PC-9 (cell line): Measurements from ENCODE around the gene ROBO1. TPM values are rescaled to one million over a fixed set of nuclear protein-coding genes. Genes with fewer than 3 reads are reported as not detected.

ENCODE experiments used
- BruUV-seq: library from RNA; stranded (reverse); fragments of 400-500 nt; replicated peaks from 2 replicates; lab custom pipeline; 2021; lab: Mats Ljungman, UMichigan
- CTCF ChIA-PET: fragments of 300-600 bp; sonication (Branson Sonifier 250); formaldehyde crosslinking; loops from one replicate; lab custom pipeline; 2022; ENCODE audit warnings: antibody characterized with exemption; lab: Charles Lee
- POLR2A ChIA-PET: fragments of 300-600 bp; sonication (Branson Sonifier 250); formaldehyde crosslinking; loops from one replicate; lab custom pipeline; 2022; ENCODE audit warnings: antibody characterized with exemption; ENCODE audit not compliant: unreplicated experiment; lab: Charles Lee
- DNase-seq, 2 experiments: peaks; one replicate each; pipeline versions ENCODE4 v3.0.0 to v3.0.0-alpha.2; 2015 to 2022; ENCODE audit warnings: mixed read lengths in 1 of 2
- H2AFZ ChIP-seq: fragments of 200-600 bp; sonication (generic); 2 replicates; pipeline ENCODE4 v1.8.1; 2017; ENCODE audit warnings: antibody characterized with exemption
- H3F3A ChIP-seq: fragments of 200-600 bp; sonication (generic); 2 replicates; pipeline ENCODE4 v1.8.1; 2017; ENCODE audit warnings: antibody characterized with exemption, mild to moderate bottlenecking, low read depth; ENCODE audit not compliant: insufficient read depth
- H3K27ac ChIP-seq: fragments of 200-600 bp; sonication (generic); 2 replicates; pipeline ENCODE4 v1.6.1; 2016; ENCODE audit warnings: mixed run types
- H3K27me3 ChIP-seq: fragments of 200-600 bp; sonication (generic); 2 replicates; pipeline ENCODE4 v1.6.1; 2016; ENCODE audit warnings: low read depth, mixed run types; ENCODE audit not compliant: insufficient read depth
- H3K36me3 ChIP-seq: fragments of 200-600 bp; sonication (generic); 2 replicates; pipeline ENCODE4 v1.6.1; 2016; ENCODE audit warnings: low read depth, mixed run types
- H3K4me1 ChIP-seq: fragments of 200-600 bp; sonication (generic); replicated peaks from 2 replicates; pipeline ENCODE4 v1.6.1; 2016; ENCODE audit warnings: mixed run types; ENCODE audit not compliant: insufficient read depth
- H3K4me2 ChIP-seq: fragments of 200-600 bp; sonication (generic); 2 replicates; pipeline ENCODE4 v1.6.1; 2017; ENCODE audit warnings: mixed run types
- H3K4me3 ChIP-seq: fragments of 200-600 bp; sonication (generic); 2 replicates; pipeline ENCODE4 v1.6.1; 2016; ENCODE audit warnings: mixed run types
- H3K79me2 ChIP-seq: fragments of 200-600 bp; sonication (generic); 2 replicates; pipeline ENCODE4 v1.6.1; 2017; ENCODE audit warnings: low read depth, mixed run types
- H3K9me2 ChIP-seq: fragments of 200-600 bp; sonication (generic); 2 replicates; pipeline ENCODE4 v1.8.1; 2017; ENCODE audit warnings: mild to moderate bottlenecking; ENCODE audit not compliant: insufficient read depth
- H3K9me3 ChIP-seq: fragments of 200-600 bp; sonication (generic); 2 replicates; pipeline ENCODE4 v1.8.1; 2016; ENCODE audit warnings: low read depth; ENCODE audit not compliant: insufficient read depth
- H4K20me1 ChIP-seq: fragments of 200-600 bp; sonication (generic); 2 replicates; pipeline ENCODE4 v1.8.1; 2017; ENCODE audit not compliant: insufficient read depth
- CTCF ChIP-seq: fragments of 200-600 bp; sonication (generic); conservative IDR thresholded peaks from 2 replicates; pipeline ENCODE4 v1.6.1; 2017; ENCODE audit warnings: mixed run types, antibody characterized with exemption, mild to moderate bottlenecking, moderate library complexity
- EZH2 ChIP-seq: fragments of 200-600 bp; sonication (generic); IDR thresholded peaks from 2 replicates; pipeline ENCODE4 v1.8.0; 2017; ENCODE audit warnings: antibody characterized with exemption, low read depth
- intact Hi-C: fragments of 100-400 bp; cut with micrococcal nuclease; formaldehyde crosslinking; loops from one replicate; pipeline ENCODE4 v1.10.0; 2022; ENCODE audit not compliant: unreplicated experiment
- total RNA-seq: library from RNA; stranded (reverse); gene quantifications from 2 replicates; pipeline ENCODE4 v1.2.3, GENCODE V29; 2021

ROBO1 gene
- total RNA-seq, 1 experiment from 2014 or later, result 17.5 TPM

- no TSS peak for BruUV-seq
- ChIA-PET CTCF (no interaction called here), POLR2A (no interaction called here)
Measured at GRCh38 chr3:79067734-79068133, 700.1 kb downstream of the ROBO1 start.

GRCh38 chr3:79066481-79066880 lies 701.3 kb downstream of the ROBO1 start:
- DNase-seq, result no peak
- H3F3A ChIP-seq, result no peaks in the 10 kb centered on the region
- H3K79me2 ChIP-seq, result no peaks in the 10 kb centered on the region
- H3K27me3 ChIP-seq, result no peaks in the 10 kb centered on the region
- H3K4me2 ChIP-seq, result no peak overlapping the region
- H3K9me3 ChIP-seq, result no peaks in the 10 kb centered on the region
- H3K27ac ChIP-seq, result no peak overlapping the region
- H3K4me3 ChIP-seq, result no peak overlapping the region
- no peaks in the 10 kb centered on the region for H3K36me3 ChIP-seq
- intact Hi-C loops, result no loop called here
- BruUV-seq, result no TSS peak
- no peaks in the 10 kb centered on the region for H3K4me1 ChIP-seq
- H3K9me2 ChIP-seq, result no peaks in the 10 kb centered on the region
- no peak for TF ChIP-seq CTCF
- no peak for TF ChIP-seq EZH2
- ChIA-PET POLR2A (no interaction called here), CTCF (no interaction called here)
- H2AFZ ChIP-seq, result no peak overlapping the region
- no peaks in the 10 kb centered on the region for H4K20me1 ChIP-seq

More at GRCh38 chr3:79067734-79068133, 700.1 kb downstream of the ROBO1 start:
- intact Hi-C loops, result no loop called here
- no peak overlapping the region for H3K27ac ChIP-seq
- no peaks in the 10 kb centered on the region for H3F3A ChIP-seq
- no peaks in the 10 kb centered on the region for H3K79me2 ChIP-seq
- no peak overlapping the region for H3K4me2 ChIP-seq
- no peaks in the 10 kb centered on the region for H3K36me3 ChIP-seq
- H4K20me1 ChIP-seq, result no peaks in the 10 kb centered on the region
- H3K9me2 ChIP-seq, result no peaks in the 10 kb centered on the region
- H3K4me1 ChIP-seq, result no peaks in the 10 kb centered on the region
- TF ChIP-seq CTCF (no peak), EZH2 (no peak)
- no peak overlapping the region for H3K4me3 ChIP-seq
- no peak overlapping the region for H2AFZ ChIP-seq
- no peak for DNase-seq
- no peaks in the 10 kb centered on the region for H3K27me3 ChIP-seq
- no peaks in the 10 kb centered on the region for H3K9me3 ChIP-seq

GRCh38 chr3:79063624-79064023 lies 704.2 kb downstream of the ROBO1 start:
- intact Hi-C loops, result no loop called here
- Histone ChIP-seq H3K9me2 (no peaks in the 10 kb centered on the region), H3K4me1 (no peaks in the 10 kb centered on the region), H3K4me3 (no peak overlapping the region), H3F3A (no peaks in the 10 kb centered on the region), H2AFZ (no peak overlapping the region), H3K27ac (no peak overlapping the region), H3K36me3 (no peaks in the 10 kb centered on the region), H4K20me1 (no peaks in the 10 kb centered on the region), H3K9me3 (no peaks in the 10 kb centered on the region), H3K27me3 (no peaks in the 10 kb centered on the region), H3K4me2 (no peak overlapping the region), H3K79me2 (no peaks in the 10 kb centered on the region)
- DNase-seq, result no peak
- BruUV-seq, result no TSS peak
- TF ChIP-seq EZH2 (no peak), CTCF (no peak)
- ChIA-PET POLR2A (no interaction called here), CTCF (no interaction called here)
